Epidermal melanocyte (primary cell): Measurements from ENCODE around the gene SOX8.

Source experiments
- DNase-seq: peaks from one replicate; pipeline ENCODE4 v3.0.0; 2011; ENCODE audit warnings: low spot score; ENCODE audit not compliant: insufficient read length

Gene SOX8

GRCh38 chr16:1005286-1005685 is 23.7 kb downstream of the SOX8 start:
- no peak for DNase-seq

- DNase-seq: no peak
These were observed 25.2 kb downstream of the SOX8 start for GRCh38 chr16:1006781-1007180.

GRCh38 chr16:1007284-1007850 is 25.8 kb downstream of the SOX8 start:
- DNase-seq: no peak

- no peak for DNase-seq
These were observed 26.5 kb downstream of the SOX8 start for GRCh38 chr16:1008085-1008484.

GRCh38 chr16:1009358-1010150 is 28.0 kb downstream of the SOX8 start:
- no peak for DNase-seq

- no peak for DNase-seq
These were observed 28.7 kb downstream of the SOX8 start for GRCh38 chr16:1010251-1010650.

GRCh38 chr16:1010815-1011214 is 29.2 kb downstream of the SOX8 start:
- DNase-seq: no peak

GRCh38 chr16:1011316-1012082 is 29.9 kb downstream of the SOX8 start:
- DNase-seq: no peak

GRCh38 chr16:1012135-1012534 is 30.6 kb downstream of the SOX8 start:
- DNase-seq: no peak

- no peak for DNase-seq
These were observed 31.4 kb downstream of the SOX8 start for GRCh38 chr16:1012722-1013592.

GRCh38 chr16:1013593-1013900 is 32.0 kb downstream of the SOX8 start:
- DNase-seq: no peak

- no peak for DNase-seq
These were observed 32.7 kb downstream of the SOX8 start for GRCh38 chr16:1014221-1014620.

GRCh38 chr16:1014771-1015495 is 33.4 kb downstream of the SOX8 start:
- no peak for DNase-seq

- no peak for DNase-seq
These were observed 37.1 kb downstream of the SOX8 start for GRCh38 chr16:1018447-1019198.

- DNase-seq: peak; percentile 90
These were observed 37.9 kb downstream of the SOX8 start for GRCh38 chr16:1019231-1020090.

- DNase-seq: no peak
These were observed 38.5 kb downstream of the SOX8 start for GRCh38 chr16:1020091-1020399.

- DNase-seq: no peak
These were observed 39.0 kb downstream of the SOX8 start for GRCh38 chr16:1020591-1020990.

- DNase-seq: no peak
These were observed 40.1 kb downstream of the SOX8 start for GRCh38 chr16:1021553-1022160.

GRCh38 chr16:1022466-1022865 is 40.9 kb downstream of the SOX8 start:
- DNase-seq: no peak
